H9 (cell line): ENCODE results near the gene ACOT7. TPM values are rescaled to one million over a fixed set of nuclear protein-coding genes. Genes with fewer than 3 reads are reported as not detected.
"Not testable (repeated sequence)": the region's sequence is repeated elsewhere in the genome, so short reads cannot be mapped to it uniquely, and the experiment has no call there.

Experiments used
- DNase-seq: peaks from one replicate; pipeline ENCODE4 v3.0.0-alpha.2; 2017
- H2AFZ ChIP-seq: one replicate; pipeline ENCODE4 v1.6.1; 2013; ENCODE audit warnings: mild to moderate bottlenecking, low read length, control low read depth, moderate library complexity
- H2AK5ac ChIP-seq: 2 replicates; pipeline ENCODE4 v1.6.1; 2013; ENCODE audit warnings: low read length, control low read depth, mixed read lengths; ENCODE audit not compliant: insufficient read length
- H2BK120ac ChIP-seq: one replicate; pipeline ENCODE4 v1.6.1; 2013; ENCODE audit warnings: low read depth, mild to moderate bottlenecking, low read length, control low read depth, inconsistent platforms; ENCODE audit not compliant: poor library complexity, severe bottlenecking
- H2BK12ac ChIP-seq: 2 replicates; pipeline ENCODE4 v1.6.1; 2013; ENCODE audit warnings: low read length, control low read depth, mixed read lengths, low read depth; ENCODE audit not compliant: insufficient read length
- H2BK15ac ChIP-seq: 2 replicates; pipeline ENCODE4 v1.6.1; 2013; ENCODE audit warnings: low read depth, low read length, control low read depth
- H2BK20ac ChIP-seq: one replicate; pipeline ENCODE4 v1.6.1; 2013; ENCODE audit warnings: low read depth, mild to moderate bottlenecking, low read length, control low read depth, inconsistent platforms; ENCODE audit not compliant: poor library complexity, severe bottlenecking
- H2BK5ac ChIP-seq: 2 replicates; pipeline ENCODE4 v1.6.1; 2013; ENCODE audit warnings: low read length, control low read depth, mixed read lengths; ENCODE audit not compliant: insufficient read length
- H3K14ac ChIP-seq: 2 replicates; pipeline ENCODE4 v1.6.1; 2013; ENCODE audit warnings: low read length, control low read depth; ENCODE audit not compliant: insufficient read depth
- H3K18ac ChIP-seq: 2 replicates; pipeline ENCODE4 v1.6.1; 2013; ENCODE audit warnings: low read depth, mild to moderate bottlenecking, mixed read lengths, low read length, control low read depth; ENCODE audit not compliant: insufficient read length
- H3K23ac ChIP-seq: 2 replicates; pipeline ENCODE4 v1.6.1; 2013; ENCODE audit warnings: low read length, control low read depth, mixed read lengths, low read depth; ENCODE audit not compliant: insufficient read length
- H3K23me2 ChIP-seq: 2 replicates; pipeline ENCODE4 v1.6.1; 2013; ENCODE audit warnings: low read depth, mild to moderate bottlenecking, mixed read lengths, low read length, control low read depth; ENCODE audit not compliant: insufficient read length, poor library complexity, severe bottlenecking
- H3K27ac ChIP-seq: 2 replicates; pipeline ENCODE4 v1.5.1; 2013; ENCODE audit warnings: low read length, control low read depth, mixed read lengths, low read depth; ENCODE audit not compliant: insufficient read length
- H3K27me3 ChIP-seq: 2 replicates; pipeline ENCODE4 v1.6.1; 2013; ENCODE audit warnings: low read length, control low read depth, inconsistent platforms; ENCODE audit not compliant: insufficient read depth
- H3K4ac ChIP-seq: 2 replicates; pipeline ENCODE4 v1.6.1; 2013; ENCODE audit warnings: low read depth, mild to moderate bottlenecking, control low read depth, inconsistent platforms, low read length, moderate library complexity
- H3K4me1 ChIP-seq: 2 replicates; pipeline ENCODE4 v1.6.1; 2013; ENCODE audit warnings: low read length, control low read depth, inconsistent platforms; ENCODE audit not compliant: insufficient read depth
- H3K4me2 ChIP-seq: 2 replicates; pipeline ENCODE4 v1.6.1; 2013; ENCODE audit warnings: low read length, control low read depth, mixed read lengths; ENCODE audit not compliant: insufficient read length, insufficient read depth
- H3K56ac ChIP-seq: 2 replicates; pipeline ENCODE4 v1.6.1; 2013; ENCODE audit warnings: low read depth, mild to moderate bottlenecking, mixed read lengths, low read length, control low read depth; ENCODE audit not compliant: insufficient read length
- H3K79me1 ChIP-seq: 2 replicates; pipeline ENCODE4 v1.6.1; 2013; ENCODE audit warnings: low read depth, mild to moderate bottlenecking, moderate library complexity, low read length, control low read depth, inconsistent platforms; ENCODE audit not compliant: insufficient read depth, poor library complexity, severe bottlenecking
- H3K79me2 ChIP-seq: 2 replicates; pipeline ENCODE4 v1.6.1; 2013; ENCODE audit warnings: low read length, control low read depth, inconsistent platforms; ENCODE audit not compliant: insufficient read depth
- H3K9ac ChIP-seq: 2 replicates; pipeline ENCODE4 v1.6.1; 2013; ENCODE audit warnings: low read length, control low read depth, mixed read lengths; ENCODE audit not compliant: insufficient read length; ENCODE audit errors: extremely low read depth
- H3K9me3 ChIP-seq: one replicate; pipeline ENCODE4 v1.6.1; 2013; ENCODE audit warnings: low read depth, low read length, inconsistent platforms; ENCODE audit not compliant: control insufficient read depth
- H3T11ph ChIP-seq: one replicate; pipeline ENCODE4 v1.6.1; 2013; ENCODE audit warnings: mild to moderate bottlenecking, low read length, control low read depth, inconsistent platforms
- H4K20me1 ChIP-seq: one replicate; pipeline ENCODE4 v1.6.1; 2013; ENCODE audit not compliant: control insufficient read depth, insufficient read length, insufficient read depth
- H4K5ac ChIP-seq: 2 replicates; pipeline ENCODE4 v1.6.1; 2013; ENCODE audit warnings: low read depth, mild to moderate bottlenecking, mixed read lengths, low read length, control low read depth; ENCODE audit not compliant: insufficient read length
- H4K8ac ChIP-seq: replicated peaks from 2 replicates; pipeline ENCODE4 v1.6.1; 2013; ENCODE audit warnings: low read length, control low read depth, mixed read lengths, low read depth; ENCODE audit not compliant: insufficient read length
- H4K91ac ChIP-seq: 2 replicates; pipeline ENCODE4 v1.6.1; 2013; ENCODE audit warnings: low read depth, mild to moderate bottlenecking, moderate library complexity, mixed read lengths, low read length, control low read depth; ENCODE audit not compliant: insufficient read length
- H3K27ac Mint-ChIP-seq, 3 experiments: 2 replicates in 2 of 3; 3 replicates in 1 of 3; pipeline ENCODE4 v1.8.0; 2020 to 2021; ENCODE audit warnings: mixed read lengths in 3 of 3, mild to moderate bottlenecking in 1 of 3, moderate library complexity in 1 of 3
- H3K27me3 Mint-ChIP-seq: 2 replicates; pipeline ENCODE4 v1.8.0; 2021; ENCODE audit warnings: low read depth, mild to moderate bottlenecking, moderate library complexity, mixed read lengths
- H3K36me3 Mint-ChIP-seq, 3 experiments: 2 replicates in 2 of 3; 3 replicates in 1 of 3; pipeline ENCODE4 v1.8.0; 2020 to 2021; ENCODE audit warnings: low read depth in 3 of 3, mixed read lengths in 3 of 3; ENCODE audit not compliant: insufficient read depth in 1 of 3
- H3K4me1 Mint-ChIP-seq, 2 experiments: 2 replicates each; pipeline ENCODE4 v1.8.0; 2020; ENCODE audit warnings: mixed read lengths in 2 of 2
- H3K4me3 Mint-ChIP-seq, 2 experiments: 2 replicates in 1 of 2; 3 replicates in 1 of 2; pipeline ENCODE4 v1.8.0; 2020 to 2021; ENCODE audit warnings: mild to moderate bottlenecking in 2 of 2, mixed read lengths in 2 of 2, moderate library complexity in 1 of 2
- H3K9me3 Mint-ChIP-seq, 2 experiments: 2 replicates in 1 of 2; 3 replicates in 1 of 2; pipeline ENCODE4 v1.8.0; 2020; ENCODE audit warnings: mild to moderate bottlenecking in 2 of 2, mixed read lengths in 2 of 2, moderate library complexity in 1 of 2
- CTCF ChIP-seq: fragments of 200-600 bp; sonication (generic); conservative IDR thresholded peaks from 3 replicates; pipeline ENCODE4 v1.8.0; 2021; ENCODE audit warnings: antibody characterized with exemption, mild to moderate bottlenecking
- WGBS: extraction: QIAGEN DNeasy Blood & Tissue Kit; methylation state at CpG from one replicate; pipeline ENCODE4 v1.1.7; 2013; ENCODE audit warnings: missing lambda C conversion rate, low lambda C conversion rate, mixed read lengths; ENCODE audit not compliant: insufficient read length; ENCODE audit errors: extremely low coverage; 5-methylcytosine and 5-hydroxymethylcytosine counted together
- total RNA-seq: library from RNA; stranded (reverse); gene quantifications from 2 replicates; pipeline ENCODE4 v1.2.1, GENCODE V29; 2021

Gene ACOT7
- total RNA-seq, 1 experiment from 2014 or later = 87.4 TPM

GRCh38 chr1:6434186-6434585, 40.6 kb upstream of the ACOT7 start:
- H3K79me2 ChIP-seq = no peaks in the 10 kb centered on the region
- no peak overlapping the region for H3K9ac ChIP-seq
- peaks cover 20 to 22% of the 10 kb centered on the region in 2 experiments for H3K4me1 Mint-ChIP-seq
- H2BK5ac ChIP-seq = no peak overlapping the region
- H4K20me1 ChIP-seq = no peaks in the 10 kb centered on the region
- no peaks in the 10 kb centered on the region for H3K36me3 Mint-ChIP-seq
- DNase-seq = no peak
- no peaks in the 10 kb centered on the region for H3K79me1 ChIP-seq
- H3K9me3 ChIP-seq = no peaks in the 10 kb centered on the region
- H4K91ac ChIP-seq = no peak overlapping the region
- H3K4me3 Mint-ChIP-seq = no peak overlapping the region
- H4K8ac ChIP-seq = no peak overlapping the region
- H3K56ac ChIP-seq = no peak overlapping the region
- H3K4ac ChIP-seq = no peak overlapping the region
- H3K9me3 Mint-ChIP-seq = no peaks in the 10 kb centered on the region; a peak in 1 of 5 replicates
- no CpG with 5 or more reads among the region's 5 CpGs for WGBS
- H3K4me2 ChIP-seq = no peak overlapping the region
- H3K27ac Mint-ChIP-seq = no peak overlapping the region; a peak in 1 of 7 replicates
- H2BK120ac ChIP-seq = no peak overlapping the region
- no peak overlapping the region for H2BK12ac ChIP-seq
- no peaks in the 10 kb centered on the region for H3K4me1 ChIP-seq
- H3K18ac ChIP-seq = no peak overlapping the region
- H2AFZ ChIP-seq = no peak overlapping the region
- H2AK5ac ChIP-seq = no peak overlapping the region
- H2BK15ac ChIP-seq = no peak overlapping the region; the same call in 1 of the 2 replicates
- no peaks in the 10 kb centered on the region for H3K23me2 ChIP-seq
- no peak overlapping the region for H2BK20ac ChIP-seq
- no peak for TF ChIP-seq CTCF
- no peak overlapping the region for H4K5ac ChIP-seq
- H3K27me3 ChIP-seq = no peaks in the 10 kb centered on the region
- H3K23ac ChIP-seq = no peak overlapping the region
- no peak overlapping the region for H3T11ph ChIP-seq
- H3K14ac ChIP-seq = no peak overlapping the region
- H3K27ac ChIP-seq = no peak overlapping the region
- H3K27me3 Mint-ChIP-seq = peaks cover 68% of the 10 kb centered on the region

- H4K5ac ChIP-seq, H3K79me2 ChIP-seq, H3K27ac Mint-ChIP-seq, H3K14ac ChIP-seq, H3K9ac ChIP-seq, H4K91ac ChIP-seq, H2BK12ac ChIP-seq, H3K79me1 ChIP-seq, H3K18ac ChIP-seq, H2BK15ac ChIP-seq, H4K20me1 ChIP-seq, H3K23me2 ChIP-seq, H2AK5ac ChIP-seq, H3K4me3 Mint-ChIP-seq, H3K27ac ChIP-seq, H3K9me3 ChIP-seq, H3T11ph ChIP-seq, H3K4ac ChIP-seq, H2BK5ac ChIP-seq, H2AFZ ChIP-seq, H3K4me1 ChIP-seq, H3K4me2 ChIP-seq, H2BK120ac ChIP-seq, H3K9me3 Mint-ChIP-seq, H4K8ac ChIP-seq, H3K36me3 Mint-ChIP-seq, H3K27me3 ChIP-seq, H2BK20ac ChIP-seq, H3K56ac ChIP-seq, H3K23ac ChIP-seq: not testable (repeated sequence)
- WGBS = no CpG with 5 or more reads among the region's 13 CpGs
- peak; percentile 28 for DNase-seq
- Mint-ChIP-seq H3K27me3 (peaks cover 69% of the 10 kb centered on the region), H3K4me1 (peaks cover 12 to 17% of the 10 kb centered on the region in 2 experiments)
Observed at GRCh38 chr1:6431645-6432579, 38.3 kb upstream of the ACOT7 start.
